HT-29 (cell line): ENCODE measurements around the gene TPRG1L. TPM values are rescaled to one million over a fixed set of nuclear protein-coding genes. Genes with fewer than 3 reads are reported as not detected.

Experiments used
- DNase-seq: peaks from one replicate; pipeline ENCODE4 v3.0.0-alpha.2; 2015; ENCODE audit warnings: low spot score
- total RNA-seq: library from RNA; depleted of rRNA; stranded (reverse); fragments of >200 nt; shearing (Covaris generic); gene quantifications from 2 replicates; pipeline ENCODE4 v1.2.3, GENCODE V29; 2014

Gene TPRG1L
- total RNA-seq, 1 experiment from 2014 or later: 43.1 TPM

- DNase-seq: no peak
These were observed 31.1 kb upstream of the TPRG1L start for GRCh38 chr1:3593745-3594144.

GRCh38 chr1:3594706-3595377, 30.0 kb upstream of the TPRG1L start:
- no peak for DNase-seq

GRCh38 chr1:3595949-3596348, 28.9 kb upstream of the TPRG1L start:
- DNase-seq: no peak

- DNase-seq: no peak
These were observed 27.9 kb upstream of the TPRG1L start for GRCh38 chr1:3596663-3597598.

- no peak for DNase-seq
These were observed 27.2 kb upstream of the TPRG1L start for GRCh38 chr1:3597599-3597964.

- no peak for DNase-seq
These were observed 26.7 kb upstream of the TPRG1L start for GRCh38 chr1:3598051-3598491.

GRCh38 chr1:3598522-3599285, 26.1 kb upstream of the TPRG1L start:
- DNase-seq: no peak

- no peak for DNase-seq
These were observed 25.5 kb upstream of the TPRG1L start for GRCh38 chr1:3599286-3599811.

GRCh38 chr1:3599816-3600215, 25.0 kb upstream of the TPRG1L start:
- no peak for DNase-seq

GRCh38 chr1:3600354-3600753, 24.5 kb upstream of the TPRG1L start:
- no peak for DNase-seq

- no peak for DNase-seq
These were observed 23.1 kb upstream of the TPRG1L start for GRCh38 chr1:3601743-3602142.

- DNase-seq: no peak
These were observed 22.4 kb upstream of the TPRG1L start for GRCh38 chr1:3602375-3602774.

GRCh38 chr1:3603156-3603555, 21.7 kb upstream of the TPRG1L start:
- no peak for DNase-seq

GRCh38 chr1:3603571-3604467, 21.0 kb upstream of the TPRG1L start:
- no peak for DNase-seq

- DNase-seq: no peak
These were observed 20.3 kb upstream of the TPRG1L start for GRCh38 chr1:3604468-3604974.

- DNase-seq: no peak
These were observed 19.6 kb upstream of the TPRG1L start for GRCh38 chr1:3604997-3605823.

- DNase-seq: no peak
These were observed 17.8 kb upstream of the TPRG1L start for GRCh38 chr1:3606779-3607702.

- DNase-seq: no peak
These were observed 17.1 kb upstream of the TPRG1L start for GRCh38 chr1:3607703-3608065.

GRCh38 chr1:3608154-3608553, 16.7 kb upstream of the TPRG1L start:
- no peak for DNase-seq
